ENCODE measurements around the gene MVP.
A peak's percentile ranks its signal among the peaks of the same experiment; 100 is the strongest.

DNA sequence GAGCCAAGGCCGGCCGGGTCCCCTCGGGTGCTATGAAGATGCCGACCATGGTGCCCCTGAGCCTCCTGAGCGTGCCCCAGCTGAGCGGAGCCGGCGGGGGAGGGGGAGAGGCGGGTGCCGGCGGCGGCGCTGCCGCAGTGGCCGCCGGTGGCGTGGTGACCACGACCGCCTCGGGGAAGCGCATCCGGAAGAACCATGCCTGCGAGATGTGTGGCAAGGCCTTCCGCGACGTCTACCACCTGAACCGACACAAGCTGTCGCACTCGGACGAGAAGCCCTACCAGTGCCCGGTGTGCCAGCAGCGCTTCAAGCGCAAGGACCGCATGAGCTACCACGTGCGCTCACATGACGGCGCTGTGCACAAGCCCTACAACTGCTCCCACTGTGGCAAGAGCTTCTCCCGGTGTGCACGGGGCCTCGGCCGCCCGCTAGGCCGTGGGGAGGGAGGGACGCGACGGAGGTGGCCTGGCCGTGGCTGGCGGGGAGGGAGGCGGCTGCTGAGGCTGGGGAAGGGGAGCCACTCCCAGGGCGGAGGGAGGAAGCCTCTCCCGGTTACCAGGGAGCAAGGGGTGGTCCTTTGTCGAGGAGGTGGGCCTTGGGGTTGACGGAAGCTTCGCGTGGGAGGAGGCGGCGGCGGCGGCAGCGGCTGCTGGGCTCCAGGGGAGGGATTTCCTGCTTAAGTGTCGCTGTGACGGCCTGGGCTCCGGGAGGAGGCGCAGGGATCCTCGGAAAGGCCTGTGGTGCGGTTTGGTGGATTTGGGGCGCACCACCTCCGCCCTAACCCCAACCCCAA lies 12.6 kb upstream of the MVP start:
- TF ChIP-seq CTCF (IDR thresholded peaks at IDR 0.05) (peak; percentile 55), EZH2phosphoT487 (IDR thresholded peaks at IDR 0.05) (no peak), EZH2 (IDR thresholded peaks at IDR 0.05) (no peak)
